ENCODE measurements around the gene CPNE5.

DNA sequence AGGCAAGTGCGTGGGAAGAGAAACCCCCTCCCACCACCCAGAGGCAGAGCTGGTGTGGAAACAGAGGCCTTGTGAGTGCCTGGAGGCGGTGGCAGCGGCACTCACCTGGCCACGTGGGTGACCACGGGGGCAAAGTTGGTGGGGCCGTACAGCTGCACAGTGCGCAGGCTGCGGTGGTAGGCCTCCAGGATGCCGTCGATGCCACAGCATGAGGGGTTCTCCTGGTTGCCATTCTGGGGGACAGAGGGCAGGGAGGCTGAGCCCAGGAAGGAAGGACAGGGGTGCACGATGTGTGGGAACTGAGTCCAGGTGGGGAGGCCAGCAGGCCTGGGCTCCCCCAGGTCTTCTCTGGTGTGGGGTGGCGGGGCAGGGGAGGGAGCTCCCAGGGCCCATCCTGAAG lies 94.0 kb downstream of the CPNE5 start:
- TF ChIP-seq POLR2A (IDR thresholded peaks at IDR 0.05; ENCODE audit: low read depth, low read length): no peak
- TF ChIP-seq TAF1 (IDR thresholded peaks at IDR 0.05; ENCODE audit: borderline replicate concordance, low read depth, low read length): no peak
- TF ChIP-seq POLR2AphosphoS5 (IDR thresholded peaks at IDR 0.05; ENCODE audit: low read depth, low read length): no peak
